SK-N-SH (cell line): ENCODE data around the gene CLIC5. TPM values are rescaled to one million over a fixed set of nuclear protein-coding genes. Genes with fewer than 3 reads are reported as not detected.

Source experiments
- CTCF ChIA-PET: fragments of 300-600, 350-600 bp; formaldehyde crosslinking; extraction: SDS; loops from one replicate; lab custom pipeline; 2021; lab: Yijun Ruan, JAX
- POLR2A ChIA-PET: fragments of 350-600 bp; sonication (Branson Sonifier 250); formaldehyde crosslinking; extraction: SDS; loops from one replicate; lab custom pipeline; 2020; ENCODE audit warnings: antibody characterized with exemption, inconsistent platforms; lab: Yijun Ruan, JAX
- DNase-seq: peaks from one replicate; pipeline ENCODE4 v3.0.0; 2012
- H2AFZ ChIP-seq: fragments of 200-600 bp; sonication (generic); 2 replicates; pipeline ENCODE4 v1.8.1; 2016; ENCODE audit warnings: antibody characterized with exemption, mild to moderate bottlenecking, low read depth
- H3F3A ChIP-seq: fragments of 200-600 bp; sonication (generic); replicated peaks from 2 replicates; pipeline ENCODE3; 2016; ENCODE audit warnings: antibody characterized with exemption, mild to moderate bottlenecking; ENCODE audit not compliant: insufficient read depth
- H3K27ac ChIP-seq, 2 experiments: fragments of 200-500 bp in 1 of 2; fragments of 200-600 bp in 1 of 2; sonication (Bioruptor generic) in 1 of 2; sonication (generic), shearing (Covaris generic) in 1 of 2; 2 replicates each; pipeline versions ENCODE4 v1.5.1 to v1.6.1; 2014 to 2016; ENCODE audit warnings: low read depth in 2 of 2, inconsistent platforms in 1 of 2, low read length in 1 of 2, mild to moderate bottlenecking in 1 of 2, mixed read lengths in 1 of 2
- H3K27me3 ChIP-seq: fragments of 200-600 bp; sonication (generic), shearing (Covaris generic); 2 replicates; pipeline ENCODE4 v1.6.1; 2016; ENCODE audit warnings: mixed run types; ENCODE audit not compliant: insufficient read depth
- H3K36me3 ChIP-seq, 2 experiments: fragments of 200-500 bp in 1 of 2; fragments of 200-600 bp in 1 of 2; sonication (Bioruptor generic) in 1 of 2; sonication (generic) in 1 of 2; replicated peaks in 1 of 2; 2 replicates each; pipeline versions ENCODE3 to v1.5.1; 2014 to 2016; ENCODE audit warnings: low read length in 1 of 2, mild to moderate bottlenecking in 1 of 2; ENCODE audit not compliant: insufficient read depth in 2 of 2, control insufficient read depth in 1 of 2
- H3K4me1 ChIP-seq, 2 experiments: fragments of 200-500 bp in 1 of 2; fragments of 200-600 bp in 1 of 2; sonication (Bioruptor generic) in 1 of 2; sonication (generic), shearing (Covaris generic) in 1 of 2; 2 replicates each; pipeline versions ENCODE4 v1.5.1 to v1.6.1; 2014 to 2016; ENCODE audit warnings: low read depth in 1 of 2, low read length in 1 of 2, mixed run types in 1 of 2; ENCODE audit not compliant: insufficient read depth in 2 of 2, control insufficient read depth in 1 of 2
- H3K4me2 ChIP-seq: fragments of 200-600 bp; sonication (generic), shearing (Covaris generic); 2 replicates; pipeline ENCODE4 v1.6.1; 2017; ENCODE audit warnings: mixed run types
- H3K4me3 ChIP-seq, 2 experiments: fragments of 200-500 bp in 1 of 2; fragments of 200-600 bp in 1 of 2; sonication (Bioruptor generic) in 1 of 2; sonication (generic), shearing (Covaris generic) in 1 of 2; 2 replicates each; pipeline versions ENCODE4 v1.5.1 to v1.8.1; 2014 to 2016; ENCODE audit warnings: low read depth in 2 of 2, inconsistent platforms in 1 of 2, low read length in 1 of 2, mild to moderate bottlenecking in 1 of 2, mixed read lengths in 1 of 2, moderate library complexity in 1 of 2
- H3K79me2 ChIP-seq: fragments of 200-600 bp; sonication (generic); 2 replicates; pipeline ENCODE4 v1.8.1; 2017; ENCODE audit warnings: mild to moderate bottlenecking; ENCODE audit not compliant: insufficient read depth
- H3K9ac ChIP-seq: fragments of 200-600 bp; sonication (generic); 2 replicates; pipeline ENCODE4 v1.6.1; 2017; ENCODE audit warnings: mixed run types
- H3K9me2 ChIP-seq: fragments of 200-600 bp; sonication (generic); 2 replicates; pipeline ENCODE4 v1.6.1; 2017; ENCODE audit warnings: mixed run types
- H3K9me3 ChIP-seq: fragments of 200-600 bp; sonication (generic); 2 replicates; pipeline ENCODE4 v1.6.1; 2017; ENCODE audit warnings: mixed run types, mild to moderate bottlenecking, moderate library complexity
- H4K20me1 ChIP-seq: fragments of 200-600 bp; sonication (generic); 2 replicates; pipeline ENCODE4 v1.6.1; 2017; ENCODE audit warnings: mild to moderate bottlenecking, mixed run types; ENCODE audit not compliant: insufficient read depth
- EZH2phosphoT487 ChIP-seq: fragments of 200-600 bp; sonication (generic); IDR thresholded peaks from 2 replicates; pipeline ENCODE4 v1.6.1; 2017; ENCODE audit warnings: low read depth, mixed run types, mild to moderate bottlenecking, antibody characterized with exemption, moderate library complexity, borderline replicate concordance
- FOSL2 ChIP-seq: IDR thresholded peaks from 2 replicates; pipeline ENCODE4 v1.4.0; 2012; ENCODE audit warnings: low read depth, mild to moderate bottlenecking, moderate library complexity, borderline replicate concordance
- FOXJ3 ChIP-seq: sonication (generic); formaldehyde crosslinking; IDR thresholded peaks from 2 replicates; pipeline ENCODE4 v1.5.1; 2020; ENCODE audit warnings: mild to moderate bottlenecking, missing genetic modification reagents
- FOXM1 ChIP-seq: IDR thresholded peaks from 2 replicates; pipeline ENCODE4 v1.4.0; 2012; ENCODE audit warnings: low read depth, mild to moderate bottlenecking
- GATA2 ChIP-seq: sonication (generic); formaldehyde crosslinking; IDR thresholded peaks from 2 replicates; pipeline ENCODE4 v1.5.0; 2020; ENCODE audit warnings: mild to moderate bottlenecking, missing genetic modification reagents
- MEF2A ChIP-seq: IDR thresholded peaks from 2 replicates; pipeline ENCODE4 v1.4.0; 2012; ENCODE audit warnings: low read depth, borderline replicate concordance
- NFIC ChIP-seq: IDR thresholded peaks from 2 replicates; pipeline ENCODE4 v1.4.0; 2012; ENCODE audit warnings: borderline replicate concordance
- RAD21 ChIP-seq: IDR thresholded peaks from 2 replicates; pipeline ENCODE4 v1.6.1; 2012; ENCODE audit warnings: mild to moderate bottlenecking, low read length
- RFX5 ChIP-seq: IDR thresholded peaks from 2 replicates; pipeline ENCODE4 v1.6.1; 2012; ENCODE audit warnings: mild to moderate bottlenecking, improper control_type of control experiment, low read length
- SIN3A ChIP-seq: IDR thresholded peaks from 2 replicates; pipeline ENCODE4 v1.6.1; 2012; ENCODE audit warnings: low read depth, mild to moderate bottlenecking, low read length, moderate library complexity, borderline replicate concordance
- SMC3 ChIP-seq: IDR thresholded peaks from 2 replicates; pipeline ENCODE4 v1.6.1; 2012; ENCODE audit warnings: low read depth, low read length, improper control_type of control experiment
- TAF1 ChIP-seq: IDR thresholded peaks from 2 replicates; pipeline ENCODE4 v1.6.1; 2012; ENCODE audit warnings: low read depth, mild to moderate bottlenecking, low read length, moderate library complexity, borderline replicate concordance
- TCF12 ChIP-seq: IDR thresholded peaks from 2 replicates; pipeline ENCODE4 v1.4.0; 2012
- TEAD4 ChIP-seq: IDR thresholded peaks from 2 replicates; pipeline ENCODE4 v1.4.0; 2012; ENCODE audit warnings: mild to moderate bottlenecking, borderline replicate concordance; ENCODE audit not compliant: insufficient read depth
- YY1 ChIP-seq: IDR thresholded peaks from 2 replicates; pipeline ENCODE4 v1.4.0; 2012; ENCODE audit warnings: low read depth, mild to moderate bottlenecking
- WGBS: methylation state at CpG from one replicate; pipeline ENCODE4 v1.1.6; 2017; ENCODE audit warnings: low lambda C conversion rate; 5-methylcytosine and 5-hydroxymethylcytosine counted together
- polyA plus RNA-seq, 3 experiments: library from polyadenylated mRNA; depleted of rRNA; stranded (reverse); fragments of >200 nt; gene quantifications; 2 replicates each; pipeline ENCODE4 v1.2.3, GENCODE V29; 2012
- TF ChIP-seq, protein P1 (sequence below): fragments of 200-600 bp; sonication (generic); IDR thresholded peaks from 2 replicates; pipeline ENCODE4 v1.6.1; 2017; ENCODE audit warnings: antibody characterized with exemption, mild to moderate bottlenecking, moderate library complexity
- TF ChIP-seq, protein P2 (sequence below): fragments of 150-350 bp; IDR thresholded peaks from 2 replicates; pipeline ENCODE4 v1.6.1; 2017; ENCODE audit warnings: antibody characterized with exemption, low read length, low read depth, borderline replicate concordance

CLIC5 gene
- polyA plus RNA-seq, 1 of the 3 experiments (the other 2 are of a cell fraction): 0.03 TPM

- H3K9me2 ChIP-seq: no peaks in the 10 kb centered on the region
- no peak overlapping the region for H3K4me2 ChIP-seq
- WGBS: 1% methylated on average over 5 of the region's 5 CpGs
- no peak for DNase-seq
- H3K4me1 ChIP-seq: no peaks in the 10 kb centered on the region
- POLR2A ChIA-PET: no interaction called here
- H3K27me3 ChIP-seq: peaks cover 45% of the 10 kb centered on the region
- no peaks in the 10 kb centered on the region for H3K79me2 ChIP-seq
- TF ChIP-seq GATA2 (CRISPR knock-in tag): no peak
- no peak for TF ChIP-seq YY1
- no peak for TF ChIP-seq FOXM1
- TF ChIP-seq, protein P1, sequence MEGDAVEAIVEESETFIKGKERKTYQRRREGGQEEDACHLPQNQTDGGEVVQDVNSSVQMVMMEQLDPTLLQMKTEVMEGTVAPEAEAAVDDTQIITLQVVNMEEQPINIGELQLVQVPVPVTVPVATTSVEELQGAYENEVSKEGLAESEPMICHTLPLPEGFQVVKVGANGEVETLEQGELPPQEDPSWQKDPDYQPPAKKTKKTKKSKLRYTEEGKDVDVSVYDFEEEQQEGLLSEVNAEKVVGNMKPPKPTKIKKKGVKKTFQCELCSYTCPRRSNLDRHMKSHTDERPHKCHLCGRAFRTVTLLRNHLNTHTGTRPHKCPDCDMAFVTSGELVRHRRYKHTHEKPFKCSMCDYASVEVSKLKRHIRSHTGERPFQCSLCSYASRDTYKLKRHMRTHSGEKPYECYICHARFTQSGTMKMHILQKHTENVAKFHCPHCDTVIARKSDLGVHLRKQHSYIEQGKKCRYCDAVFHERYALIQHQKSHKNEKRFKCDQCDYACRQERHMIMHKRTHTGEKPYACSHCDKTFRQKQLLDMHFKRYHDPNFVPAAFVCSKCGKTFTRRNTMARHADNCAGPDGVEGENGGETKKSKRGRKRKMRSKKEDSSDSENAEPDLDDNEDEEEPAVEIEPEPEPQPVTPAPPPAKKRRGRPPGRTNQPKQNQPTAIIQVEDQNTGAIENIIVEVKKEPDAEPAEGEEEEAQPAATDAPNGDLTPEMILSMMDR: no peak
- no peak overlapping the region for H3K4me3 ChIP-seq
- no peaks in the 10 kb centered on the region for H3K9me3 ChIP-seq
- no peaks in the 10 kb centered on the region for H4K20me1 ChIP-seq
- H3K9ac ChIP-seq: no peak overlapping the region
- H2AFZ ChIP-seq: no peak overlapping the region
- no peaks in the 10 kb centered on the region for H3K36me3 ChIP-seq
- no peak overlapping the region for H3K27ac ChIP-seq
- H3F3A ChIP-seq: no peaks in the 10 kb centered on the region
- CTCF ChIA-PET: no interaction called here
These were observed 4.9 kb downstream of the CLIC5 start for GRCh38 chr6:46010771-46011170.

- POLR2A ChIA-PET: no interaction called here
- CTCF ChIA-PET: no interaction called here
These were observed 5.4 kb downstream of the CLIC5 start for GRCh38 chr6:46010270-46010669.

DNA sequence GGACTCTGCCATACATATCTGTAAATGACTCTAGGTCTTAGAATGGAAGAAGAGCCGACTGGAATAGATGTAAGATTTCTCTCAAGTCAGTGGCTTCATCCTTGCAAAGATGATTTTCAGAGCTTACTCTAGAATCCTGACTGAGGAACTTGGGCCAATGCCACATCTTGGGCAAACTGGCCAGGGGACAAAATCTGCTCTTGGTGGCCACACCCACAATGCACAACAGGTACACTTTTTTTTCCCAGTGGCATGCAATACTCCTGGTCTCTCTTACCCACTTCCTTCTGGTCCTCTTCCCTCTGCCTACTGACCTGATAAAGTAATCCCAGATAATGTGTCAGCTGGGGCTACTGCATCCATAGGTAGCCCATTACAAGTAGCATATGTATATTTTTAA lies 13.4 kb downstream of the CLIC5 start:
- H3K79me2 ChIP-seq: no peaks in the 10 kb centered on the region
- 0% methylated on average over 1 of the region's 1 CpG for WGBS
- TF ChIP-seq NFIC (no peak), FOXM1 (no peak), EZH2phosphoT487 (no peak), TEAD4 (no peak), RFX5 (no peak), YY1 (no peak), SIN3A (no peak), SMC3 (no peak), MEF2A (no peak), TCF12 (no peak)
- TF ChIP-seq, protein P2, sequence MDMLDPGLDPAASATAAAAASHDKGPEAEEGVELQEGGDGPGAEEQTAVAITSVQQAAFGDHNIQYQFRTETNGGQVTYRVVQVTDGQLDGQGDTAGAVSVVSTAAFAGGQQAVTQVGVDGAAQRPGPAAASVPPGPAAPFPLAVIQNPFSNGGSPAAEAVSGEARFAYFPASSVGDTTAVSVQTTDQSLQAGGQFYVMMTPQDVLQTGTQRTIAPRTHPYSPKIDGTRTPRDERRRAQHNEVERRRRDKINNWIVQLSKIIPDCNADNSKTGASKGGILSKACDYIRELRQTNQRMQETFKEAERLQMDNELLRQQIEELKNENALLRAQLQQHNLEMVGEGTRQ: no peak
- TF ChIP-seq, all 33 proteins: peak for 0
- H3F3A ChIP-seq: no peaks in the 10 kb centered on the region
- H4K20me1 ChIP-seq: no peaks in the 10 kb centered on the region
- H3K9me2 ChIP-seq: no peaks in the 10 kb centered on the region
- ChIA-PET CTCF (no interaction called here), POLR2A (no interaction called here)
- H3K27me3 ChIP-seq: 0 out of 2 replicates have a peak, but pooled peaks cover 3% of the 10 kb centered on the region
- H3K4me1 ChIP-seq: no peaks in the 10 kb centered on the region
- no peak overlapping the region for H3K27ac ChIP-seq
- H2AFZ ChIP-seq: no peak overlapping the region
- no peaks in the 10 kb centered on the region for H3K9me3 ChIP-seq
- no peak overlapping the region for H3K9ac ChIP-seq
- DNase-seq: no peak
- H3K4me3 ChIP-seq: no peak overlapping the region
- H3K4me2 ChIP-seq: no peak overlapping the region
- no peaks in the 10 kb centered on the region for H3K36me3 ChIP-seq

More at GRCh38 chr6:46010270-46010669, 5.4 kb downstream of the CLIC5 start:
- no peaks in the 10 kb centered on the region for H3F3A ChIP-seq
- H3K4me3 ChIP-seq: no peak overlapping the region
- H3K27ac ChIP-seq: no peak overlapping the region
- H4K20me1 ChIP-seq: no peaks in the 10 kb centered on the region
- H2AFZ ChIP-seq: no peak overlapping the region
- DNase-seq: no peak
- TF ChIP-seq NFIC: no peak
- no peak for TF ChIP-seq TAF1
- no peak for TF ChIP-seq EZH2phosphoT487
- TF ChIP-seq TEAD4: no peak
- no peak for TF ChIP-seq SIN3A
- no peak for TF ChIP-seq FOXJ3 (CRISPR knock-in tag)
- TF ChIP-seq FOSL2: no peak
- TF ChIP-seq, protein P2: no peak
- no peak for TF ChIP-seq RAD21
- no peaks in the 10 kb centered on the region for H3K4me1 ChIP-seq
- peaks cover 40% of the 10 kb centered on the region; the same call in 1 of the 2 replicates for H3K27me3 ChIP-seq
- WGBS: 0% methylated on average over 2 of the region's 3 CpGs
- no peaks in the 10 kb centered on the region for H3K36me3 ChIP-seq
- H3K4me2 ChIP-seq: no peak overlapping the region
- no peaks in the 10 kb centered on the region for H3K79me2 ChIP-seq
- H3K9ac ChIP-seq: no peak overlapping the region
- H3K9me3 ChIP-seq: no peaks in the 10 kb centered on the region
- H3K9me2 ChIP-seq: no peaks in the 10 kb centered on the region
